KMS-11 (cell line): ENCODE measurements around the gene REM2.

ENCODE experiments used
- H2AFZ ChIP-seq: fragments of 200-600 bp; sonication (generic); 2 replicates; pipeline ENCODE4 v1.6.1; 2016; ENCODE audit warnings: antibody characterized with exemption, mixed run types, low read depth
- H3K27ac ChIP-seq: fragments of 200-600 bp; sonication (generic); 2 replicates; pipeline ENCODE4 v1.6.1; 2016; ENCODE audit warnings: mild to moderate bottlenecking, mixed run types
- H3K27me3 ChIP-seq: fragments of 200-600 bp; sonication (generic); 2 replicates; pipeline ENCODE4 v1.6.1; 2017; ENCODE audit warnings: mild to moderate bottlenecking, low read depth, mixed run types, moderate library complexity; ENCODE audit not compliant: insufficient read depth
- H3K36me3 ChIP-seq: fragments of 200-600 bp; sonication (generic); 2 replicates; pipeline ENCODE4 v1.6.1; 2017; ENCODE audit warnings: mild to moderate bottlenecking, mixed run types; ENCODE audit not compliant: insufficient read depth
- H3K4me1 ChIP-seq: fragments of 200-600 bp; sonication (generic); 2 replicates; pipeline ENCODE4 v1.6.1; 2016; ENCODE audit warnings: mild to moderate bottlenecking, low read depth, mixed run types; ENCODE audit not compliant: poor library complexity, severe bottlenecking
- H3K4me2 ChIP-seq: fragments of 200-600 bp; sonication (generic); 2 replicates; pipeline ENCODE4 v1.7.0; 2016; ENCODE audit warnings: mild to moderate bottlenecking, mixed run types
- H3K4me3 ChIP-seq: fragments of 200-600 bp; sonication (generic); IDR thresholded peaks from 2 replicates; pipeline ENCODE4 v1.6.1; 2017; ENCODE audit warnings: low read depth, low read length, mixed read lengths; ENCODE audit not compliant: insufficient read depth
- H3K79me2 ChIP-seq: fragments of 200-600 bp; sonication (generic); 2 replicates; pipeline ENCODE4 v1.6.1; 2016; ENCODE audit warnings: low read depth, mixed run types; ENCODE audit not compliant: insufficient read depth
- H3K9ac ChIP-seq: fragments of 200-600 bp; sonication (generic); 2 replicates; pipeline ENCODE4 v1.6.1; 2016; ENCODE audit warnings: mild to moderate bottlenecking, mixed run types
- H4K20me1 ChIP-seq: fragments of 200-600 bp; sonication (generic); 2 replicates; pipeline ENCODE4 v1.6.1; 2016; ENCODE audit warnings: mild to moderate bottlenecking, mixed run types; ENCODE audit not compliant: insufficient read depth
- CTCF ChIP-seq: fragments of 200-600 bp; sonication (generic); conservative IDR thresholded peaks from 2 replicates; pipeline ENCODE4 v1.6.1; 2017; ENCODE audit warnings: low read depth, mild to moderate bottlenecking, antibody characterized with exemption, low read length, moderate library complexity, mixed read lengths

The REM2 gene

DNA sequence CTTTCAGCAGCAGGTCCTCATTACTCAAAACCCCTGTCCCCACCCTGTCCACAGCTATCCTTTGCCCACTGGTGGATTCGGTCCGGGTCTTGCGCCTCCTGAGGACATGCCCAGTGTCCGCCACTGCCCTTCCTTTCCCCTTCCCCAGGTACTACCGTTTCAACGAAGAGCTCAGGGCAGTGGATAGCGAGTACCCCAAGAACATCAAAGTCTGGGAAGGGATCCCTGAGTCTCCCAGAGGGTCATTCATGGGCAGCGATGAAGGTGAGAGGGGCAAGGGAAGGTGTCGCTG is 38.0 kb upstream of the REM2 start:
- Histone ChIP-seq H3K27me3 (no peaks in the 10 kb centered on the region), H3K36me3 (no peaks in the 10 kb centered on the region), H3K9ac (no peak overlapping the region), H3K4me3 (no peak overlapping the region), H4K20me1 (no peaks in the 10 kb centered on the region), H3K79me2 (no peaks in the 10 kb centered on the region), H3K4me2 (no peak overlapping the region), H3K27ac (no peak overlapping the region), H2AFZ (no peak overlapping the region), H3K4me1 (peaks cover 6% of the 10 kb centered on the region)
- no peak for TF ChIP-seq CTCF

- no peak overlapping the region for H2AFZ ChIP-seq
- no peak overlapping the region for H3K4me2 ChIP-seq
- no peak overlapping the region for H3K9ac ChIP-seq
- H3K27me3 ChIP-seq: no peaks in the 10 kb centered on the region
- no peak for TF ChIP-seq CTCF
- no peaks in the 10 kb centered on the region for H4K20me1 ChIP-seq
- no peak overlapping the region for H3K27ac ChIP-seq
- no peaks in the 10 kb centered on the region for H3K36me3 ChIP-seq
- H3K4me1 ChIP-seq: peaks cover 6% of the 10 kb centered on the region
- H3K4me3 ChIP-seq: no peak overlapping the region
- H3K79me2 ChIP-seq: no peaks in the 10 kb centered on the region
These were observed 37.0 kb upstream of the REM2 start for GRCh38 chr14:22845821-22846625.

DNA sequence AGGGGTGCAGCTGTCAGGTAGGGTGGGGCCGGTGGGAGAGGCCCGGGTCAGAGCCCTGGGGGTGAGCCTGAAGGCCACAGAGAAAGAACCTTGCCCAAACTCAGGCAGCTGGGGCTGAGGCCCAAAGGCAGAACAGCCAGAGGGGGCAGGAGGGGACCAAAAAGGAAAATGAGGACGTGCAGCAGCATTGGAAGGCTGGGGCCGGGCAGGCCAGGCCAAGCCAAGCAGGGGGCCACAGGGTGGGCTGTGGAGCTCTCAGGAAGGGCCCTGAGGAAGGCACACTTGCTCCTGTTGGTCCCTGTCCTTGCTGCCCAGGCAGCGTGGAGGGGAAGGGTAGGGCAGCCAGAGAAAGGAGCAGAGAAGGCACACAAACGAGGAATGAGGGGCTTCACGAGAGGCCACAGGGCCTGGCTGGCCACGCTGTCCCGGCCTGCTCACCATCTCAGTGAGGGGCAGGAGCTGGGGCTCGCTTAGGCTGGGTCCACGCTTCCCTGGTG is 36.2 kb upstream of the REM2 start:
- Histone ChIP-seq H4K20me1 (no peaks in the 10 kb centered on the region), H3K4me3 (no peak overlapping the region), H3K4me1 (peaks cover 6% of the 10 kb centered on the region), H3K27me3 (no peaks in the 10 kb centered on the region), H3K36me3 (no peaks in the 10 kb centered on the region), H2AFZ (no peak overlapping the region), H3K9ac (no peak overlapping the region), H3K4me2 (no peak overlapping the region), H3K79me2 (no peaks in the 10 kb centered on the region), H3K27ac (no peak overlapping the region)
- TF ChIP-seq CTCF: no peak

- Histone ChIP-seq H3K27me3 (no peaks in the 10 kb centered on the region), H3K36me3 (no peaks in the 10 kb centered on the region), H3K79me2 (no peaks in the 10 kb centered on the region), H3K4me3 (no peak overlapping the region), H3K9ac (no peak overlapping the region), H3K4me1 (peaks cover 11% of the 10 kb centered on the region), H3K4me2 (no peak overlapping the region), H4K20me1 (no peaks in the 10 kb centered on the region), H2AFZ (no peak overlapping the region), H3K27ac (no peak overlapping the region)
- TF ChIP-seq CTCF: no peak
These were observed 35.2 kb upstream of the REM2 start for GRCh38 chr14:22847661-22848341.
